ENCODE measurements around the gene NUFIP1.
A peak's percentile ranks its signal among the peaks of the same experiment; 100 is the strongest.
"Not testable (repeated sequence)": the region's sequence is repeated elsewhere in the genome, so short reads cannot be mapped to it uniquely, and the experiment has no call there.

NUFIP1 gene

DNA sequence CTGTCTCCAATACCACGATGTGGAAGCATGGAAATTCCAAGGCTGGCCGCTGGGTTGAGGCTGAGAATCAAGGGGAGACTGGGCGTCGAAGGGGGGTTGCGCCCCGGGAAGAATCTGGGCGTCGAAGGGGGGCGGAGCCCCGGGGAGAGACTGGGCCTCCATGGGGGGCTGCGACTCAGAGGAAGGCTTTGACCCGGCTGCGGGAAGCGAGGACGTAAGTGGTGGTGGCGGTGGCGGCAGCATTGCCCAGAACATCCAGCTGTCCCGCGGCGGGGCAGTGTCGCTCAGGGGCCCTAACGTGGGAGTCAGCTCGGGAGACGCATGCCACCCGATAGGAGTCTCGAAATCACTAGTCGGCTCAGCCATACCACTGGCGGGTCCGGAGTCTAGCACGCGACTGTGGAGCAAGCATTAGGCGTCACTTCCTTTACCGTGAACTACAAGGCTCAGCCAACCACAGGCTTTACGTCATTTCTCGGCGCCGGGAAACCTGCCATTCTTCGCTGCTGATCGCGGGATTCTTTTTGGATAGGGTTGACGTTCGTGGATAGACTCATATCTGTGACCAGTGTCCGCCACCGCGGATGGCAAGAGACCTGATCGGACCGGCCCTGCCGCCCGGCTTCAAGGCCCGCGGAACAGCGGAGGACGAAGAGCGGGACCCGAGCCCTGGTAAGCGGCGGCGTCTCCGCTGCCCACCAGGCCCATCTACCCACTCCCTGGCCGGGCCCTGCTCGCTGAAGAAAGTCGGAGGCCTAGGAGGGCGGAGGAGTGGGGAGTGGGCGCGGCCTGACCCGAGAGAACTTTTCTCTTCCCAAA lies at the start of gene NUFIP1, which contains the start of gene GPALPP1:
Gene NUFIP1 (minus strand): TSS at position 401 of the 819 bp plus-strand sequence. CDS start 35 bp downstream, at position 366.
Gene GPALPP1 (plus strand): TSS at position 468 of the 819 bp plus-strand sequence. CDS start 117 bp downstream, at position 585.
- H3K4me3 ChIP-seq (ENCODE audit: low read depth, low read length), result peak within 1 kb of the TSS; percentile 80

DNA sequence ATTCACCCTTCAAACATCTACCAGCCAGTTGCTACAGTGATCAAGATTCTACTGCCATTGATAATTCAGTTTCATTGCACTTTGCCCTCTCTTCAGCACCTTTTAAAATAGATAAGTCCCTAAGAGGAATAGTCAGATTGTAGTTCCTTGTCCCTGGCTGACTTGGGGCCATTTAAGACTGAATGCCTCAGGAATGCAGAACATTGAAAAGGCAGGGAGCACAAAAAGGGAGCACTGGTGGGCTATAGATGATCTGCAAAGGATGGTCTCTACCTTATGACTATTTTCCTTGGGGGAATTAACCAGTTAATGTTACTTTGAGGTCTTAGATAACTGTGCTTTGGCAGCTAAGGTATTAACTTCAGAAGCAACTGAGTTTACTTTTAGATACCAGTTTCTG lies 46.9 kb upstream of the NUFIP1 start:
- H3K4me3 ChIP-seq (ENCODE audit: low read depth, low read length), result no peak overlapping the region

DNA sequence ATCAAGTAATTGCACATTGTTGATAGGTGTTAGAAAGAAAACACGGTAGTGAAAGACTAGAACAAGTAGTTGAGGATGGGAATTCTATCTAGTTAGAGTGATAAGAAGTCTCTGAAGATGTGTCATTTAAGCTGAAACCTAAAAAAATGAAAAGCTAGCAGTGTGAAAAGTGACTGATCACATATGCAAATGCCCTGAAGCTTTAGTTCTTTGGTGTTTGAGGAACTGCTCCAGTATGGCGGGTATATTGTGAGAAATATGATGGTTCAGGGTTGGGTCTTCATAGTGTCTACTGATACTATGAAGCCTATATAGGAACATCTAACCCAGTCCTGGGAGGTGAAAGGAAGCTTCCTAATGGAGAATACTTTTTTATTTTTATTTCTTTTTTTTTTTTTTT lies 45.1 kb upstream of the NUFIP1 start:
- no peak overlapping the region for H3K4me3 ChIP-seq (ENCODE audit: low read depth, low read length)

DNA sequence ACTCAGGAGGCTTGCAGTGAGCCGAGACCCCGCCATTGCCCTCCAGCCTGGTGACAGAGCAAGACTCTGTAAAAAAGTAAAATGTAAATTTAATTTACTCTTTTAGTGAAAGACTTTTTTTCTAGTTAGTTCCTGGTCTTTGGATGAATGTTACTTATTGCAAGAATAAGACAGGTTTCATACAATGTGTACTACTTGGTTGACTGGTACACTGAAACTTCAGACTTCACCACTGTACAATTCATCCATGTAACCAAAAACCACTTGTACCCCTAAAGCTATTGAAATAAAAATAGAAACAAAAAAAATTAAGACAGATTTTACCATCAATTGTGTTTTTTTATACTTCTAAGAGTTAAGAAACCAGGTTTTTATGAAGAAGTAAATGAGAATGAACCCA lies 35.6 kb upstream of the NUFIP1 start:
- no peak overlapping the region for H3K4me3 ChIP-seq (ENCODE audit: low read depth, low read length)

DNA sequence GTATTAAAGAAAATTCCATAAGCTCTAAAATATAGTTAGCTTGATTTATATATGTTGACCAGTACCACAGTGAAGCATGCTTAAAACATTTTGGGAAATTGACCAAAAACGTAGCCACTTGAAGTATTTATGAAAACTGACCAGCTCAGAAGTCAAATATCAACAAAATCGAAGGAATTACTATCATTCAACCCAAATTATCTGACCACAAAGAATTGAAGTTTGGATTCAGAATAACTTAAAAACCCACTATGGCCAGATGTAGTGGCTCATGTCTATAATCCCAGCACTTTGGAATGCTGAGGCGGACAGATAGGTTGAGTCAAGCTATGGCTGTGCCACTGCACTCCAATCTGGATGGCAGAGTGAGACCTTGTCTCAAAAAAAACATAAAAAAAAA lies 32.0 kb upstream of the NUFIP1 start:
- H3K4me3 ChIP-seq (ENCODE audit: low read depth, low read length), result no peak overlapping the region

DNA sequence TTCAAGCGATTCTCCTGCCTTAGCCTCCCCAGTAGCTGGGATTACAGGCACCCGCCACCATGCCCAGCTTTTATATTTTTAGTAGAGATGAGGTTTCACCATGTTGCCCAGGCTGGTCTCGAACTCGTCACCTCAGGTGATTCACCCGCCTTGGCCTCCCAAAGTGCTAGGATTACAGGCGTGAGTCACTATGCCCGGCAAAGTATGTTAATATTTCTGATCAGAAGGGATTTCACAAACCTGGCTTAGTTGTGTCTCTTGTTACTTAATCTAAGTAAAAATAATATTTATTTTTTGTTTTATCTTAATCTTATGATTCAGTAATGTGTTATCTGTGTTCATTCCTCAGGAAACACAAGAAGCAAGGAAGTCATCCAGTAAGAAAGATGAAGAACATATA lies 30.7 kb upstream of the NUFIP1 start:
- H3K4me3 ChIP-seq (ENCODE audit: low read depth, low read length), result not testable (repeated sequence)

DNA sequence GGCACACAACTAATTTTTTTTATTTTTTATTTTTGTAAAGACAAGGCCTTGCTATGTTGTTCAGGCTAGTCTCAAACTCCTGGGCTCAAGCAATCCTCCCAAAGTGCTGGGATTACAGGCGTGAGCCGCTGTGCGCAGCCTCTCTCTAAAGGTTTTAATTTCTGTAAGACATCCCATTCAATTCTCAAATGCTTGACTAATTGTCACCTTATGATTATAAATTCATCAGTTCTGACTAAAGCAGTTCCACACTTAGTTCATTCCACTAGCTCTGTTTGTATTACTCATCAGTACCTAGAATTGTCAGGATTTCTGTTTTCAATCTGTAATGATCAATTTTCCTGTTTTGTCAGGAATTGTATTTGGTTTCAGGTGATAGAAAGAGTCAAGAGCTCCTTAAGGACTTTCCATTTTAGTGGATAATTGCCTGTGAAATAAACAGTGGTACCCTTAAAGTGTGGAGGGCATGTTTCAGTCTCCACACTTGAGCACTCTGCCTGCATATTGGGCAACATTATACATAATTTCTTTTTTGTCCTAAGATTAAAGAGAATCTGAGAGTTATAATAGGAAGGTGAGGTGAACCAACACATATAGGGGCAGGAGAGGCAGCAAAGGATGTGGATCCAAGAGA lies 27.6 kb upstream of the NUFIP1 start:
- H3K4me3 ChIP-seq (ENCODE audit: low read depth, low read length), result no peak overlapping the region

DNA sequence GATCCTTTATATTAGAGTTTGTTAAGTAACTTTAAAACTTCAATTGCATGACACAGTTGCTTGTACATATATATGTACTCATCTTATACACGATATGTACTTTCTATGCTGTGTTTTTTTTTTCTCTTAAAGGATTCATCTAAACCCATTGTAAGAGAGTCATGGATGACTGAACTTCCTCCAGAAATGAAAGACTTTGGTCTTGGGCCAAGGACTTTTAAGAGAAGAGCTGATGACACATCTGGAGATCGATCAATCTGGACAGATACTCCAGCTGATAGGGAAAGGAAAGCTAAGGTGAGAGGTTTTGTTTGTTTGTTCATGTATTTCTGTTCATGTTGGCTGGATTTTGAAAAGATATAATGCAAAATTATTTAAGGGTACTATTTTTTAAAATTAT lies 26.0 kb upstream of the NUFIP1 start:
- no peak overlapping the region for H3K4me3 ChIP-seq (ENCODE audit: low read depth, low read length)

DNA sequence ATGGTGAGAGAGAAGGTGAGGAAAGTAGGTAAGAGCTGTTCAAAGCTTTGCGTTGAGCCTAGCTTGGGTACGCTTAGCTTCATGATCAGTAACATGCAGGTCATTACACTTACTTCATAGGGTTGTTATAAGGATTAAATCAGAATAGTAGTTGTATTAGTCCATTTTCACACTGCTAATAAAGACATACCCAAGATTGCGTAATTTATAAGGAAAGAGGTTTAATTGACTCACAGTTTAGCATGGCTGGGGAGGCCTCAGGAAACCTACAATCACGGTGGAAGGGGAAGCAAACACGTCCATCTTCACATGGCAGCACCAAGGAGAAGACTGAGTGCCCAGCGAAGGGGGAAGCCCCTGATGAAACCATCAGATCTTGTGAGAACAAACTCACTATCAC lies 21.9 kb upstream of the NUFIP1 start:
- H3K4me3 ChIP-seq (ENCODE audit: low read depth, low read length), result no peak overlapping the region

DNA sequence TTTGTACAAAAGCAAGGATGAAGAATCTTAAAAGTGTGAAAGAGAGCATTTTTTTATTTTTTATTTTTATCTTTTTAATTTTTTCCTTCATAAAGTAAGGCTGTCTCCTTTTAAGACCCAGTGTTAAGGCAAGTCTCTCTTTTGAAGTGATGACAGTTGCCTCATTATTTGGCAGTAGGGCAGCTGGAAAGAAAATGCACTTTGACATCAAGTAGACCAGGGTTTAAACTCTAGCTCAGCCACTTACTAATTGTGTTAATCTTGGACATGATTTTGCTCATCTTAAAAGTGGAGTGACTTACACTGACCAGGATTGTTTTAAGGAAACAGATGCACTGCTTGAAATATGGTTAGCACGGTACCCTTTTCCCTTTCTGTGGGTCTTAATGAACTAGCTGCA lies 18.6 kb upstream of the NUFIP1 start:
- H3K4me3 ChIP-seq (ENCODE audit: low read depth, low read length), result no peak overlapping the region

DNA sequence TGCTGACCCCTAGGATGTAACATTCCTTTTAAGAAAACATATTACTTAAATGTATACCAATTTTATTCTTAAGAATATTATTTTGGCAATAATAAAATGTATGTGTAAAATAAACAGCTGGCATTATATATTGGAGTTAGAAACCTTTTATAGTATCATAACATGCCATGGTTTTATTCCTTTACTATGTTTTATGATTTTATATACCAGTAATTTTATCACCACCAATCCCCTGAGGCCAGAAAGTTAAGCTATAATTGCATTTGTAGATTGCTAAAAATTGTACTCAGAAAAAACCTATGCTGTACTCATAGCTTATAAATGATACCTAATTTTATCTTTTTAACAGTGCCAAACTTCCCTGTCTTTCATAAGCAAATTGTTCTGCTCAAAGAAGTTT lies 18.0 kb upstream of the NUFIP1 start:
- H3K4me3 ChIP-seq (ENCODE audit: low read depth, low read length), result no peak overlapping the region

DNA sequence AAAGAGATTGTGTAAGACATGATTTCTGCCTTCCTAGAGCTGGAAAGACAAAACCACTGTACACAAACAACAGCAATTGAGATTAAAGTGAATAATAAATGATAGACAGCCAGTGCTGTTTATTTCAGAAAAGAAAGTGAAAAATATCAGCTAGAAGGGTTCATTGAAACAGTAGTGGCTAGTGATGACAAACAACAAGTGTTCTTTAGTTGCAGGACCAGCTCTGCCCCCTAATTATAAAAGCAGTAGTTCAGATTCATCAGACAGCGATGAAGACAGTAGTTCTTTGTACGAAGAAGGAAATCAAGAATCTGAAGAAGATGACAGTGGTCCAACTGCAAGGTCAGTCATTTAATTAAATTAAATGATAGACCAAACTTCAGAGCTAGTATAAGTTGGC lies 14.8 kb upstream of the NUFIP1 start:
- no peak overlapping the region for H3K4me3 ChIP-seq (ENCODE audit: low read depth, low read length)

DNA sequence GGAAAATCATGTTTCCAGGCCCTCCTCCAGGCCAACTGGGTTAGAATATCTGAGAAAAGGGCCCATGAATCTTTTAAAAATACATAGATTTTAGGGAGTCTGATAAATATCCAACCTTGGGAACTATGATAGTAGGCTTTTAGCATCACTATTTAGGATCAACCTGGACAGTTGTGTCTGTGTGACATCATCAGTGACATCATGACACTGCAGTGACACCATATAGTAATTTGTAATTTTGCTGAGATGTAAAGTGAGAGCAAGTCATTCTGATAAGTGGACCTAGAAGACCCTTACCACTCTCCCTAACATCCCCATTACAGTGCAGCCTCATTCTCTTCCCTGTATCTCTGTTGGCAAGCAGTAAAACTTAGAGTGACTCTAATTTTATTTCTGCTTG lies 14.1 kb upstream of the NUFIP1 start:
- no peak overlapping the region for H3K4me3 ChIP-seq (ENCODE audit: low read depth, low read length)

DNA sequence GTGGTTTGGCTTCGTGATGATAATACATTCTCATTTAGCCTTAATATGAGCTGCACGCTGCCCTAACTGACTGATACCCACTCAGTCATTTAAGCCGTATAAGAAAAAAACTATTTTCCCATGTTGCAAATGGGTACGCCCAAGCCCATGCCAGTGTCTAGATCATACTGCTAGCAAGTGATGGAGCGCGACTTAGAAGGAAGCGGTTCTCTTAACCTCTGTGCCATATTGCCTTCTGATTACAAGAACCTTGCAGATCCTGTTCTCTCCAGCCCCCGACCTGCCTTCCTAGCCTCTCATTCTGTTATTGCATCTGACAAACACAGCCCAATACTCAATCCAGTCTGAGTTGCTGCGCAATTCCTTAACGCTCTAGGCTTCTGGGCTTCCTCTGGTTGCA lies 670 bp upstream of the NUFIP1 start:
- peak overlapping the region; percentile 80 for H3K4me3 ChIP-seq (ENCODE audit: low read depth, low read length)

DNA sequence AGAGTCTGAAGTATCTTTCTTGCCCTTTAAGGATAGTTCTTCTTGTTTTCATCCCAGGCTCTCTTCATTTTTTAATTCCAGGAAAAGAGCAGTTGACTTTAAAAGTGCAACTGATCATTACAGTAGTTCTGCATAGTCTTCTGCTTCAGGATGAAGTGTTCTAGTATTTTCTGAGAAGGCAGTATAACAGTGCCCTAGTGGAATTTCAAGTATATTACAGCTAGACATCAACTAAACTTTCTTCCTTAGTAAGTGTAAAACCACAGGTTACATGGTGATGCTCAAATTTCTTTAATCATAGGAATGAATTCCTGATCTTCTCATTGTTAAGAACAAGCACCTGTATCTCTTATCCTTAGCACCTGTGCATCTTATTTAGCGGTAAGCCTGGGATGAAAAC lies 10.9 kb downstream of the NUFIP1 start:
- H3K4me3 ChIP-seq (ENCODE audit: low read depth, low read length), result no peak overlapping the region

DNA sequence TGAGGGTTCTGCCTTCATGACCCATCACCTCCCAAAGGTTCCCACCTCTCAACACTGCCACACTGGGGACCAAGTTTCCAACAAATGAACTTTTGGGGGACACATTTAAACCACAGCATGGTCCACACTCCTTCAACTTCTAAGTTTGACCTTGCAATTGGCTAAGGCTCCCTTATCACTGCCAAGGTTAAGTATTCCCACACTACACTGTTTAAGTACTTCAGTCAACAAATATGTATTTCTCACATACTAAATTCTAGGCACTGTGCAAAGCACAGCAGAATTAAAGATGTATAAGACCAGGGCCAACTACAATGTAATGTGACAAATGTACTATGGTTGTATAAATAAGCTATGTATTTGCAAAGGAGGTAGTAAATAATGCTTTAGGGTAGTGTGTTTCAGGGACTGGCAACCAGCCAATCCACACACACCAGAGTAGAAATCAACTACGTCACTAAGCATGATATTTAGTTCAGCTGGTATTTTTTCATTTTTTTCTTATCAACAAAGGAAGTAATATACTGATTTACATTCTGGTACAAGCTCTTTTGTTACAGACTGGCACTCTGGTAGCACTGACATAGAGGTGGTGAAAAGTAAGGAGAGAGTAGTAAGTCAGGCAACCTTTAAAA lies 12.2 kb downstream of the NUFIP1 start:
- no peak overlapping the region for H3K4me3 ChIP-seq (ENCODE audit: low read depth, low read length)

DNA sequence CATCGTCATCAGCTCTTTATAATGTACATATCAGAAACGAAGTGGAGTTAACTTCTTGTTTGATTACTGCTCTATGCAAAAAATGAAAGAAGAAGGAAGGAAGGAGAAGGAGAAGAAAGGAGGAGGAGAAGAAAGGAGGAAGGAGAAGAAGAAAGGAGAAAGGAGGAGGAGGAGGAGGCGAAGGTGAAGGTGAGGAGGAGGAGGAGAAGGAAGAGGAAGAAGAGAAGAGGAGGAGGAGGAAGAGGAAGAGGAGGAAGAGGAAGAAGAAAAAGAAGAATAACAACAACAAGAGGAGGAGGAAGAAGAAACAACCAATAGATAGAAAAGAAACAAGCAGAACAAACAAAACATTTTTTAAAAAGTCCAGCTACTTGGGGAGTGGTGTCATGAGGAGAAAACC lies 13.1 kb downstream of the NUFIP1 start:
- H3K4me3 ChIP-seq (ENCODE audit: low read depth, low read length), result no peak overlapping the region

DNA sequence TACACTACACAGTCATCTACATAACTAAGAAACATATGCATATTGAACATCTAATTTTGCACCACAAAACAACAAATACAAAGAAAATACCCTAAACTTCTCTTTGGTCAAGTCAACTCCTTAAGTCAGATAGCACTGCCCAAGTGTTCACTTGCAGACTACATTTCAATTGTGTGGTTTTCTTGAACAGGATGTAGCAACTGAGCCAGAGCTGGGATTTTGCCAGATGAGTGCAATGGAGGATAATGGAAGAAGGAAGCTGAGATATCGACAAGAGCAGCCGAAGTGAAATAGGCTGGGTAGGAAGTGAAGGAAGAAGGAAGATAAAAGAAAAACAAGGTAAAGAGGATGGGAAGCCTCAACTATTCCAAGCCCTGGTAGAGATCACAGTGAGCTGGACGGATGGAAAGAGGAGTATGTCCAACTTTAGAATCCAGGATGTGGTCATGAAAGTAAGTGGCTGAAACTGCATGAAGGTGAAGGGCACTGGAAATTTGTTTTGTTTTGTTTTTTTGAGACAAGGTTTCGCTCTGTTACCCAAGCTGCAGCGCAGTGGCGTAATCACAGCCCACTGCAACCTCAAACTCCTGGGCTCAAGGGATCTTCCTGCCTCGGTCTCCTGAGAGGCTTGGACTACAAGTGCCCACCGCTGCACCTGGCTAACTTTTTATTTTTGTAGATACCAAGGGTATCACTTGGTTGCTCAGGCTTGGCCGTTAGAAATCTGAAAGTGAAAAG lies 15.0 kb downstream of the NUFIP1 start:
- H3K4me3 ChIP-seq (ENCODE audit: low read depth, low read length), result no peak overlapping the region

DNA sequence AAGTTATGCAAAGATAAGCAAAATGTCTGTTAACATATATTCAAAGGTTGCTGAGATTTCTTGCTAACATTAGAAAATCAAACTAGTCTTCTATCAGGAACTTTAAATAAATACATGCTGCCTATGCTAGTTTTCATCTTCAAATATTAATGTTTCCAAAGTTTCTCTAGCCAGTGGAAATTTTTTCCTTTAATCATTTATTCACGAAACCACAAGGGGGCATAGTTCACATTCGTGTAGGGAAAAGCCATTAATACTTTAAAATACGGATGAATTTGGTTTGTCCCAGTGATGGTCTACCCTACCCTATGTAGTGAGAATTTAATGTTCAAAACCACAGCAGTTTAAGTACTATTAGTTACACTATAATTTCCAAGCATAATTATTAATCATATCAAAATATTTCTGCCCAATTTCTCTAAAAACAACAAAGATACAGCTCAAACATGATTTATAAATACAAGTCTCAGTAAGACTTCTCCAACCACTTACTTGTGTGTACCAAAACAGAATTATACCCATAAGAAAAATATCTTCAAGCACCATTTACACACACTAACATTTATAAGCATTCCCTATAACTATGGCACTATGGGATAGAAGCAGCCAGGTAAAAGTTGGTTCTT lies 16.2 kb downstream of the NUFIP1 start:
- no peak overlapping the region for H3K4me3 ChIP-seq (ENCODE audit: low read depth, low read length)

DNA sequence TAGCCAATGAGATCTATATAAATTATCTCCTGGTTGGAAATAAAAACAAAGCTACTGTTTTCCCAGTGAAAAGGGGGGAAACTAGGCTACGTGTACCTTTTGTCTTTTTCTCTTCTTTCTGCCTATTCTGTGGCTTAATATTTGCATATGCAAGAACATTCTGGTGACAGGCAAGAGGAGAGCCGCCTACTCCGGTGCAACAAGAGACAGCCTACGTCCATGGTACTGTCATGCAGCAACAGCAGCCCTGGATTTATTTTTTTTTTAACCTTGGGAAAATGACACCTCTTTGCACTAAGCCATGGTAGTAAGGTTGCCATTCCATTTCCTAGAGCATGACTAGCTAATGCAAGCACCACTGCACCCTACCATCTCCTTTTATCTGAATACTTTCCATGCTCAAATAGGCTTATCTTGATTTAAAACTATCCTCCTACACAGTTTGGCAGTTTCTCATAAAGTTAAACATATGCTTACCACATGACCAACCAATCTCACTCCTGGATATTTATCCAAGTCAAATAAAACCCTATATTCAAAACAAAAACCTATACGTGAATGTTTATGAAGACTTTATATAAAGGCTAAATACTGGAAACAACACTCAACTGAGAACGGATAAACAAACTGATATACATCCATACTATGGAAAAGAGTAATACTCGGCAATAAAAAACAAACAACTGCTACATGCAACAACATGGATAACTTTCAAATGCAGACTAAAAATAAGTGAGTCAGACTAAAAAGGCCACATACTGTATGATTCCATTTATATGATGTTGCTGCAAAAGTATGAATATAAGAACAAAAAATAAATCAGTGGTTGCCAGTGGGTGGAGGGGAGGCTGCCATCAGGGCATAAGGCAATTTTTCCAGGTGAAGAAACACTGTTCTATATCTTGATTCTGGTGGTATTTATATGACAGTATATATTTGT lies 17.3 kb downstream of the NUFIP1 start:
- H3K4me3 ChIP-seq (ENCODE audit: low read depth, low read length), result no peak overlapping the region

All from iPS-11a (cell line).